GM12891 (cell line): Measurements from ENCODE around the gene SEC14L5.

Source experiments
- PAX5 ChIP-seq: IDR thresholded peaks from 2 replicates; pipeline ENCODE4 v1.6.1; 2011; ENCODE audit warnings: low read length, moderate library complexity, mild to moderate bottlenecking; ENCODE audit not compliant: insufficient read depth, severe bottlenecking
- POLR2A ChIP-seq: IDR thresholded peaks from 2 replicates; pipeline ENCODE4 v1.6.1; 2011; ENCODE audit warnings: low read depth, low read length, control low read depth
- POLR2AphosphoS5 ChIP-seq: IDR thresholded peaks from 2 replicates; pipeline ENCODE4 v1.6.1; 2011; ENCODE audit warnings: low read depth, low read length, control low read depth
- POU2F2 ChIP-seq: IDR thresholded peaks from 2 replicates; pipeline ENCODE4 v1.6.1; 2011; ENCODE audit warnings: low read depth, mild to moderate bottlenecking, control low read depth, low read length, moderate library complexity
- SPI1 ChIP-seq: IDR thresholded peaks from 2 replicates; pipeline ENCODE4 v1.6.1; 2011; ENCODE audit warnings: low read depth, low read length, control low read depth
- TAF1 ChIP-seq: IDR thresholded peaks from 2 replicates; pipeline ENCODE4 v1.6.1; 2011; ENCODE audit warnings: low read depth, low read length, control low read depth

DNA sequence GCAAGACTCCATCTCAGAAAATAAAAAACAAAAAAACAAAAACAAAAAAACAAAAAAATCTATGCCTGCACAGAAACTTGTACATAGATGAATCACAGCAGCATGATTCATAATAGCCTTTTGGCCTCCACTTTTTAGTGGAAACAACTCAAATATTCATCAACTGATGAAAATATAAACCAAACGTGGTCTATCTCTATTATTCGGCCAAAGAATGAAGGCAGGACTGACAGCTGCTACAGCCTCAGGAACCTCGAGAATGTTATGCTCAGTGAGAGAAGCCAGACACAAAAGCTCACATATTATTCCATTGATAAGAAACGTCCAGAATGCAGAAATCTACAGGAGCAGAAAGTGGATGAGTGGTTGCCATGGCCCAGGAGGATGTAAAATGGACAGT, 41.0 kb upstream of the SEC14L5 start:
- no peak for TF ChIP-seq SPI1
- TF ChIP-seq POLR2AphosphoS5: no peak
- TF ChIP-seq TAF1: no peak
- no peak for TF ChIP-seq PAX5
- no peak for TF ChIP-seq POLR2A
- no peak for TF ChIP-seq POU2F2
